Small intestine (tissue), 7 donors: ENCODE data around the gene CKLF. TPM values are rescaled to one million over a fixed set of nuclear protein-coding genes. Genes with fewer than 3 reads are reported as not detected.
"Not testable (repeated sequence)": the region's sequence is repeated elsewhere in the genome, so short reads cannot be mapped to it uniquely, and the experiment has no call there.

ENCODE experiments used
- DNase-seq, 2 donors: peaks; one replicate each; pipeline versions ENCODE4 v3.0.0 to v3.0.0-alpha.2; 2013
- FAIRE-seq: peaks from 2 replicates; lab custom pipeline; 2012; peaks lifted over from hg19 to GRCh38; lab: Jason Lieb, UNC
- H3K27ac ChIP-seq, 3 donors: one replicate each; pipeline ENCODE4 v1.5.1; 2013; ENCODE audit warnings: low read length in 2 of 3, mild to moderate bottlenecking in 2 of 3, control low read depth in 1 of 3, inconsistent platforms in 1 of 3, low read depth in 1 of 3, moderate library complexity in 1 of 3
- H3K27me3 ChIP-seq, 3 donors: one replicate each; pipeline ENCODE4 v1.6.1; 2013; ENCODE audit warnings: low read length in 3 of 3, inconsistent platforms in 1 of 3; ENCODE audit not compliant: control insufficient read depth in 3 of 3, insufficient read depth in 3 of 3
- H3K36me3 ChIP-seq, 3 donors: one replicate each; pipeline ENCODE4 v1.6.1; 2013; ENCODE audit warnings: low read length in 3 of 3, inconsistent platforms in 1 of 3, low read depth in 1 of 3, mild to moderate bottlenecking in 1 of 3, moderate library complexity in 1 of 3; ENCODE audit not compliant: control insufficient read depth in 3 of 3, insufficient read depth in 2 of 3
- H3K4me1 ChIP-seq, 3 donors: one replicate each; pipeline ENCODE4 v1.6.1; 2013; ENCODE audit warnings: low read length in 2 of 3, inconsistent platforms in 1 of 3, low read depth in 1 of 3, mild to moderate bottlenecking in 1 of 3, moderate library complexity in 1 of 3; ENCODE audit not compliant: control insufficient read depth in 3 of 3, insufficient read depth in 2 of 3
- H3K4me3 ChIP-seq, 3 donors: one replicate each; pipeline ENCODE4 v1.5.1; 2013; ENCODE audit warnings: low read length in 3 of 3, control low read depth in 1 of 3, inconsistent platforms in 1 of 3, low read depth in 1 of 3, mild to moderate bottlenecking in 1 of 3, moderate library complexity in 1 of 3
- H3K9me3 ChIP-seq, 2 donors: one replicate each; pipeline ENCODE4 v1.6.1; 2013; ENCODE audit warnings: low read depth in 1 of 2, low read length in 1 of 2; ENCODE audit not compliant: control insufficient read depth in 2 of 2, insufficient read depth in 1 of 2
- WGBS, 3 donors: extraction: QIAGEN DNeasy Blood & Tissue Kit; methylation state at CpG; one replicate each; pipeline ENCODE4 v1.1.7; 2013; 5-methylcytosine and 5-hydroxymethylcytosine counted together
- polyA plus RNA-seq, 4 donors: library from polyadenylated mRNA; stranded (reverse) in 3 of 4; unstranded in 1 of 4; fragments of 200-250 nt in 3 of 4; fragments of 120-200 nt in 1 of 4; gene quantifications; one replicate each; pipeline versions ENCODE4 v1.2.1 to v1.2.3, GENCODE V29; 2013
- donor health status: healthy with polysubstance abuse.
- donor health status: control.
- donor health status: control.
- donor health status: Bipolar disorder and iron deficiency.
- donor health status: healthy.

Gene CKLF
- polyA plus RNA-seq, 4 donors = 24.7 to 55.1 (median 35.4) TPM

DNA sequence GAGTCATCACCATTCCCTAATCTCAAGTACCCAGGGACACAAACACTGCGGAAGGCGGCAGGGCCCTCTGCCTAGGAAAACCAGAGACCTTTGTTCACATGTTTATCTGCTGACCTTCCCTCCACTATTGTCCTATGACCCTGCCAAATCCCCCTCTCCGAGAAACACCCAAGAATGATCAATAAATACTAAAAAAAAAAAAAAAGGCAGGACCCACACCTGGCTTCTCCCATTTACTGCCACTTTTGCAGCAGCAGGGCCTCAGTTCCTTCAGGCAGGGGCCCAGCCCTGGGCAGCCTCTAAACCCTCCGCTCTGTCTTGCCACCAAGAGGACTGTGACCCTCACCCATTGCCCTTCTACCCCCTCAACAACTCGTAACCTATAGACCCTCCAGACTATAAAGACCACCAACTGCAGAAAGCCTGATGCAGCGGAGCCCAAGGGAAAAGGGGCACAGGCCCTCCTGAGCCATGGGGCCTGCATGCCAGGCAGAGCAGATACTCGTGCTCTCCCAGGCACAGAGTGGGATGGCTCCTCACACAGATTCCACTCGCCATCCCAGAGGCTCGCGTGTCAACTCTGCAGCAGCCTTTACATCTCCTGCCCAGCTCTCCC is 37.3 kb upstream of the CKLF start:
- H3K4me1 ChIP-seq = peaks cover 0 to 21% (median 15%) of the 10 kb centered on the region in 3 donors
- H3K27me3 ChIP-seq, FAIRE-seq, DNase-seq, H3K4me3 ChIP-seq, H3K9me3 ChIP-seq: not testable (repeated sequence)
- H3K36me3 ChIP-seq = peaks cover 0 to 52% (median 0%) of the 10 kb centered on the region in 3 donors
- WGBS, 3 donors = 93 to 97% (median 96%) methylated on average over 9 to 10 of the region's 10 CpGs
- peak overlapping the region in 1 of 3 donors; percentile 96 for H3K27ac ChIP-seq

DNA sequence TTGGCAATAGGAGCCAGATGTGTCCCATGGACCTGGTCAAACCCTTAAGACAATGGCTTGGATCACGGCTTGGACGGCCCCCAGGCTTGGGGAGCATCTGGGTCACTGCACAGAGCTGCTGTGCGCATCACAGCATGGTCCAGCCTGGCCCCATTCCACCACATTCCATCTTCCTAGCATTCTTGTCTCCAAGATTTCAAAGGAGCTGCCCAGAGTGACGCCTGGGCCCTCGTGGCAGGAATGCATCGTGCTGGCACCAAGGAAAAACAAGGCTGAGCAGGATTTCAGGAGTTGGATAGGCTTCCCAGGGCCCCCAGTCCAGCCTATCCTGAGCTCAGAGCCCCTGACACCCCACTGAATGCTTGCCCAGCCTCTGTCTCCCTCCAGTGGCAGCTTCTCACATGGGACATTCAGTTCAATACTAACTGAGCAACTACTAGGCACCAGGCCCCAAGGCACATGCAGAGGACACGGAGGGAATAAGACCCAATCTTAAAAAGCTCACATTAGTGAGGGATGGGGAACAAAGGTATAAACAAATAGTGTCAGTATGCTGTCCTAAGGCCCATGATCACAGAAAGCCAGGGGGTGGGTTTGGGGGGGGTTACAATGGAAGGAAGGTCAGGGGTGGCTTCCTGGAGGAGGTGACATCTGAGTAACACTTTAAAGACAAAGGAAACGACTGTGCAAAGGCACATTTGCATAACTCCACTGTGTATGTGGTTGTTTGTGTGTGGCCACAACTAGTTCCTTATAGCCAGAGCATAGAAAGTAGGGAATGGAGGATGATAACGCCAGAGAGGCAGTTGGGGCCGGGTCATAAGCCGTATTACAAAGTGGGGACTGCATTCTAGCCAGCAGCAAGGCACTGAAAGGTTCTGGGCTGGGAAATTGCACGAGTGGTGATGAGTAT is 36.5 kb upstream of the CKLF start:
- Histone ChIP-seq H3K27me3 (no peaks in the 10 kb centered on the region), H3K27ac (peak overlapping the region; percentile 49 to 96 (median 91)), H3K4me1 (peaks cover 0 to 21% (median 15%) of the 10 kb centered on the region in 3 donors), H3K9me3 (no peaks in the 10 kb centered on the region), H3K36me3 (peaks cover 0 to 51% (median 0%) of the 10 kb centered on the region in 3 donors), H3K4me3 (no peak overlapping the region)
- WGBS, 3 donors = 61 to 81% (median 68%) methylated on average over 12 of the region's 12 CpGs
- DNase-seq = peak; percentile 17 to 27
- no peak for FAIRE-seq

DNA sequence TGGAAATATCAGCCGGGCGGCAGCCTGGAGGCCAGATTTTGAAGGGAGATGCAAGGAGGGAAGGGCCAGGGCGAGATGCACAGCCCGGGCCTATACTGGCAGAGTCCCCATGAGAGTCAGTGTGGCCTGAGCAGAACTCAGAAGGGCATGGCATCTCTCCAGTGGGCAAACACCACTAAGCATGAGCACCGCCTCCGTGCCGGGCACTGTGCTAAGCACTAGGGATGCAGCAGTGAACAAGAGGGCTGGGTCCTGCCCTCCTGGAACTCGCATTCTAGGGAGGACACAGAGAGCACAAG is 35.9 kb upstream of the CKLF start:
- FAIRE-seq (no peak), DNase-seq (no peak)
- 18 to 29% (median 19%) methylated on average over 8 of the region's 8 CpGs for WGBS, 3 donors
- Histone ChIP-seq H3K27me3 (no peaks in the 10 kb centered on the region), H3K27ac (peak overlapping the region; percentile 49 to 96 (median 91)), H3K36me3 (peaks cover 0 to 50% (median 0%) of the 10 kb centered on the region in 3 donors), H3K9me3 (no peaks in the 10 kb centered on the region), H3K4me3 (no peak overlapping the region), H3K4me1 (peaks cover 0 to 21% (median 18%) of the 10 kb centered on the region in 3 donors)

DNA sequence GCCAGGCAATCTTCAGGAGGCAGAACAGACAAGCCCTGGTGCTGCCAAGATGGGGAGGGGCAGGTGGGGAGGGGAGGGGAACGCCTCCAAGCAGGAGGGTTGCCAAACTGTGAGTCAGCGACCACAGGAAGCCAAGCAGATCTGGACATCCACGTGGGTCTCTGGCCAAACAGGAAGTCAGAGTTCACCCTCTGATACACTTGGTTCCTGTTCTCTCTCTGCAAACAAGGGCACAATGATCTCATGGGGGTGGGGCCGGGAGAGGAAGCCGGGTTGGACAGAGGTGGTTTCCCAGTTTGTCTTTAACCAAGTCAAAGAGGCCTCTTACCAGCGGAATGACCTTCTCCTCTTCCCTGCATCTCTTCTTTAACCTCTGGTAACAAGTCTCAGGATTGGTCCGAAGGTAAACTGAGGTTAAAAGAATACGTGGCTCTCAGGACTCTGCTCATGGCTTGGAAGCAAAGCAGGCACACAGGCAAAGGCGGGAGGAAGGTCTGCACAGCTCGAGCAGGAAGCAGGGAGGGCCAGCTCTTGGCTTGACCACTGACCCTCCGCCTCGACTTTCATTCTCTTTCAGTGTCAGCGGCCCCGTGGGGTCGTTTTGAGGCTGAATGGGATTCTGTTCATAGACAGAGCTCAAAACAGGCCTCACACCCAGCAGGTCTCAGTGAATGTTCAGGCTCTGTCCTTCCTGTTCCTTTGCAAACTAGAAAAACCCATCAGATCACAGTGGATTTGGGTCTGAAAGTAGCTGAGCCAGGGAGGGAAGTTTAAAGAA is 35.4 kb upstream of the CKLF start:
- peaks cover 0 to 22% (median 19%) of the 10 kb centered on the region in 3 donors for H3K4me1 ChIP-seq
- H3K27ac ChIP-seq = peak overlapping the region; percentile 91 to 98 (median 96)
- H3K4me3 ChIP-seq = no peak overlapping the region
- H3K36me3 ChIP-seq = peaks cover 0 to 49% (median 0%) of the 10 kb centered on the region in 3 donors
- no peaks in the 10 kb centered on the region for H3K27me3 ChIP-seq
- FAIRE-seq (no peak), DNase-seq (peak; percentile 96 to 100)
- no peaks in the 10 kb centered on the region for H3K9me3 ChIP-seq
- 13 to 14% (median 13%) methylated on average over 15 of the region's 15 CpGs for WGBS, 3 donors

DNA sequence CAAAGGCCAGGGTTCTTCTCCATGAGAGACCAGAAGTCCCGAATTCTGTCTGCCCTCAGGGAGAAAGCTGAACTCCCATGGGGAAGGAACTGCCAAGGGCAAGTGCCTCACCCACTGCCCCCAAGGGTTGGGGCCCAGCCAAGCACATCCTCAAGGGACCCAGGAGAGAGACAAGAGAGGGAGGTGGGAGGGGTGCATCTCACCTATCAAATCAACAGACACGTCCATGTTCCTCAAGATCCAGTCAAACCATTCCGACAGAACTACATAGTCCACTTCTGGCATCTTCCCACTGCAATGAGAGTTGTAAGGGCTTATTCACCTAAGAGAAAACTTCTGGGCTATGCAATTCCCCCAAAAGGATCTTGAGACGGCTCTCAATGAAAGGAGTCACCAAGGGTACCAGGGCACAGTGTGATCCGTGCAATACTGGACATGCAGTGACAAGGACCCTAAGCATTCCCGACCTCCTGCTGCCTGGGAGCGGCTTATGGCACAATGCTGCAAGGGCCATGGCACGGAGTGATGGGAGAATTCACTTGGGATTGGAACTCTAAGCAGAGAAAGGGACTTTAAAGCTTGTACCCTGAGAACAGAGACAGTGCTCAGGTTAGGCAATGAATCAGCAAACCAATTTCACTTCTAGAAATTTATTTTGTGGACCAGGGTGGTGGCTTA is 34.7 kb upstream of the CKLF start:
- no peak for DNase-seq
- H3K4me3 ChIP-seq = no peak overlapping the region

DNA sequence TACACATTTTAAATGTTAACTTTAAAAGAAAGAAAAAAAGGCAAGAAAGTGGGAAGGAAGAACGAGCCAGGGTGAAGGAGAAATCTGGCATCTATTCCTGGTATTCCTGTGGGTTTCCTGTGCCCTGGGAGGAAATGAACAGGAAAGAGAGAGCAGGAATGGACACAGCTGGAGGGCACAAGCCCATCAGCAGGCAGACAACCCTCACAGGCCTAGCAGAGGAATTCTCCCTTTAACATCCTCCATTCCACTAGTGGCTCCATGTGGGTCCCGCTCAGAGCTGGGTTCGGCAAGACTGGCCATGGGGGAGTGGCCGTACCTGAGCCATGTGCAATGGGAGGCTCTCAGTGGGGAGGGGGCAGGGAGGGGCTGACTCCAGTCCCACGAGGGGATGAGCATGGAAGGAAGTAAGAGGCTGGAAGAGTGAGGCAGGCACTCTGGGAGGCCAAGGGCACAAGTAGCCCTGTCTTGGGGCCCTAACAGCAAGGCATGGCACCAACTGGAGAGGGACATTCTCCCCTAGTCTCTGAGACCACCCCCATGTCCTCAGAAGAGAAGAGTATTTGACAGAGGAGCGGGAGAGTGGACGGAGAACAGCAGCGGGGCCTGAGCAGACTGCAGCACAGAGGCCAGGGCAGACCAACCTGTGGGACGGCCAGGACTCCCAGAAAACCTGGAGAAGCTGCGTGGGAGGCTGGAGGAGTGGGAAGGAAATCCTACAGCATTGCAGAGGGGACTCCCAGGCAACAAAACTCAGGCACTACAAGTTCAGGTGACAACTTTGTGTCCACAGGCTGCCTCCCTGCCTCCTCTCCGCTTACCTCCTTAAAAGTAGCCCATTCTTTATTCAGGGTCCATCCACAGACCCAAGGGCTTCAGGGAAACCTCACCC is 32.6 kb upstream of the CKLF start:
- DNase-seq (no peak), FAIRE-seq (no peak)
- peaks cover 0 to 55% (median 0%) of the 10 kb centered on the region in 3 donors for H3K36me3 ChIP-seq
- H3K4me3 ChIP-seq = no peak overlapping the region
- H3K27ac ChIP-seq = peak overlapping the region in 2 of 3 donors; percentile 32 to 68
- WGBS, 3 donors = 86 to 94% (median 92%) methylated on average over 11 of the region's 11 CpGs
- H3K27me3 ChIP-seq = no peaks in the 10 kb centered on the region
- peaks cover 0 to 28% (median 19%) of the 10 kb centered on the region in 3 donors for H3K4me1 ChIP-seq
- H3K9me3 ChIP-seq = no peaks in the 10 kb centered on the region

More for the DNA sequence above, 34.7 kb upstream of the CKLF start:
- FAIRE-seq = no peak
- H3K36me3 ChIP-seq = peaks cover 0 to 52% (median 0%) of the 10 kb centered on the region in 3 donors
- peaks cover 0 to 25% (median 19%) of the 10 kb centered on the region in 3 donors for H3K4me1 ChIP-seq
- H3K27me3 ChIP-seq = no peaks in the 10 kb centered on the region
- 79 to 90% (median 83%) methylated on average over 8 of the region's 8 CpGs for WGBS, 3 donors
- H3K9me3 ChIP-seq = no peaks in the 10 kb centered on the region
- H3K27ac ChIP-seq = peak overlapping the region; percentile 91 to 98 (median 96)

DNA sequence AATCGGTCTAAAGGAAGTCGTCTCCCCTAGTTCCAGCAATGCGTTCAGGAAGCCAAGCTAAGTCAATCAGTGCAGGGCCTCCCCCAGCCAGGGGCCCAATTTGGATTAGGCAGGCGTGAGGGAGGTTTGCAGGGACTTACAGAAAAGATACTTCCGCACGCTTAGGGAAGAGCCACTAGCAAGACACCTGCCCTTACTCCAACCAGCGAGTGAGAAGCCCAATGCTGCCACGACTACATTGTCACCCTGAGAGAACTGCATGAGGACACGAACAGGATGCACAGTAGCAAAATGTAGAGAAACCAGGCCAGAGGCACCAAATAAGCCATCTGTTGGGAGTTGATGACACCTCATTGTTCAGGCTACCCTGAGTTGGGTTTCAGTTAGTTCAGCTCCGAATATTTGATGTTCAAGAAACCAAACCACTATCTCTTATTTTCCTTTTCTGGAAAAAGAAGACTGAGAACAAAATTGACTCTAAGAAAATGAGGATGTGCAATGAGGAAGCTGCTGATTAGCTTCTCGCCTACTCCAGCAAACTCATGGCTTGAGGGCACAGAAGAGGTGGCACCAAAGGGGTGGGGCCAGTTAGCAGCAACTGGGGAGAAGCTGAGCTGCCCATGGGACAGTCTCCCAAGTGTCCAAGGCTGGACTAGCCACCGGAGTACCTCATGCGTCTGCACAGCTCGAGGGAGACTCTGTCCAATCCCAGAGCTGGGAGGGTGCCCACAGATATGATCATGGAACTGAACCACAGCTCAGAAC is 31.8 kb upstream of the CKLF start:
- Histone ChIP-seq H3K27me3 (no peaks in the 10 kb centered on the region), H3K4me3 (no peak overlapping the region), H3K36me3 (peaks cover 0 to 57% (median 0%) of the 10 kb centered on the region in 3 donors), H3K27ac (peak overlapping the region in 2 of 3 donors; percentile 56 to 68), H3K4me1 (peaks cover 0 to 31% (median 19%) of the 10 kb centered on the region in 3 donors), H3K9me3 (no peaks in the 10 kb centered on the region)
- FAIRE-seq (no peak), DNase-seq (no peak)
- 78 to 88% (median 83%) methylated on average over 14 of the region's 14 CpGs for WGBS, 3 donors
